ENCODE data around the gene ICA1. TPM values are rescaled to one million over a fixed set of nuclear protein-coding genes. Genes with fewer than 3 reads are reported as not detected.

The ICA1 gene
- polyA plus RNA-seq, 1 experiment, result not detected

DNA sequence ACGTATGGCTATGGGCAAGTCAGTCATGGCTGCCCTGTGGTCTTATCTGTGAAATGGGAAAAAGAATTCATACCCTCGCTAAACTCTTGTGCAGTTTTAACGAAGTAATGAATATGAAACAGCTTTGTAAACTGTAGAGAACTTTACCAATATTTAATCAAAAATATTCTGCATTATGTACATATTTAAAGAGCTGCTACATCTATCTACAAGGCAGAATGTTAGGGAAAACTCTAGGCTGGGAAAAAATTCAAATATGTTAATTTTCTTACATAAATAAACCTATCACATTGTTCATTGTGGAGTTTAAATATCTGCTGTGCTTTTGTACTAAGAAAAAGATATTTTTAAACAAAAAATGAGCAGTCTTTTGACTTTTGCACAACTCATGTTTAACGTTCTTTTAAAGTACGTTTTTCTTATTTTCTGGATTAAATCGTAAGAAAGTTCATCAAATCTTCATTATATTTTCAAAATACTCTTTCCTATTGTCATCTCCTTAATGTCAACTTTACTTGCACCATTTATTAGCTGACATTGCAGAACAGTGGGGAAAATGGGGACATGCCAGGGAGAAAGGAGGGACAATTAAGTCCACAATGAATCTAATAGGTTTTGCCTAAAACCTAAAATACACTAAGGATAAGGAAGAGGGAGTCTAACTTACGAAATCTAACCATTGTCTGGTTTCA, 57.5 kb downstream of the ICA1 start:
- TF ChIP-seq CTCF (IDR thresholded peaks at IDR 0.05; ENCODE audit: low read depth, low read length), result no peak
- no peak overlapping the region for H3K4me3 ChIP-seq (ENCODE audit: low read depth, low read length)
- CTCF ChIA-PET, result interaction anchor here (1.1 to 2.2 kb wide), 3 partner anchors 14 to 609 kb away, joined by 4 to 10 read pairs (median 4); no protein-coding TSS in a partner anchor
- H3K27ac ChIP-seq (ENCODE audit: low read depth, low read length), result no peak overlapping the region
- peaks cover 5% of the 10 kb centered on the region for H3K27me3 ChIP-seq (ENCODE audit: control insufficient read depth, insufficient read depth, low read length)
- POLR2A ChIA-PET, result no interaction called here
- no peak for DNase-seq (ENCODE audit: low read depth, low spot score)
- no peaks in the 10 kb centered on the region for H3K9me3 ChIP-seq (ENCODE audit: control insufficient read depth, insufficient read depth, low read length)

DNA sequence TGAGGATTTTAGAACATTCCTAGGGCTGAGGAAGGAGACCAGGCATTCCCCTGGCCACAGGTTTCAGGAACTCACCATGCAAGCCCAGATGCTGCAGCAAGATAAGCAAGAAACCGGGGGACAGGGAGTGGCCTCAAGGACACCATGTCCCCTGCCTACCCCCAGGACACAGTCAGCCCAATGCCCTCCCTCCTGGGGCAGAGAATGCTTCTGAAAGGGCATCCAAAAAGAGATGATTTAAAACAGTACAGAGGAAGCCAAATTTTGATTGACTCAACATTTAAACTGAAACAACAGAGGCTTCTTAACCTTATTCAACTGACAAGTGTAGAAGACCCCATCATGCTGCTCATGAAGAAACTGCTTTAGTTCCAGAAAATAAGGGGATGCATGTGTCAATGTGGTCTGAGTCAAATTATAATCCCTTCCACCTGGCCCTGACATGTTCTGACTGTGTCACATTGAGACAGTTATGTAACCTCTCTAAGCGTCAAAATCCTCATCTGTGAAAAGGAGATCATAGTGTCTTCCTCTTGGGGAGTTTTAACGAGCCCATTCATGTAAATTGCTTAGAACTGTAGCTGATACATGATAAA, 60.0 kb downstream of the ICA1 start:
- TF ChIP-seq CTCF (IDR thresholded peaks at IDR 0.05; ENCODE audit: low read depth, low read length), result no peak
- no peak for DNase-seq (ENCODE audit: low read depth, low spot score)
- ChIA-PET CTCF (no interaction called here), POLR2A (no interaction called here)
- H3K27ac ChIP-seq (ENCODE audit: low read depth, low read length), result no peak overlapping the region
- H3K9me3 ChIP-seq (ENCODE audit: control insufficient read depth, insufficient read depth, low read length), result no peaks in the 10 kb centered on the region
- peaks cover 2% of the 10 kb centered on the region for H3K27me3 ChIP-seq (ENCODE audit: control insufficient read depth, insufficient read depth, low read length)
- H3K4me3 ChIP-seq (ENCODE audit: low read depth, low read length), result no peak overlapping the region

GRCh38 chr7:8200717-8201116, 61.2 kb downstream of the ICA1 start:
- CTCF ChIA-PET, result no interaction called here
- no peaks in the 10 kb centered on the region for H3K9me3 ChIP-seq (ENCODE audit: control insufficient read depth, insufficient read depth, low read length)
- no peak for DNase-seq (ENCODE audit: low read depth, low spot score)
- POLR2A ChIA-PET, result no interaction called here
- H3K27me3 ChIP-seq (ENCODE audit: control insufficient read depth, insufficient read depth, low read length), result peaks cover under 1% of the 10 kb centered on the region
- no peak overlapping the region for H3K4me3 ChIP-seq (ENCODE audit: low read depth, low read length)
- TF ChIP-seq CTCF (IDR thresholded peaks at IDR 0.05; ENCODE audit: low read depth, low read length), result no peak
- no peak overlapping the region for H3K27ac ChIP-seq (ENCODE audit: low read depth, low read length)

GRCh38 chr7:8200316-8200715, 61.7 kb downstream of the ICA1 start:
- TF ChIP-seq CTCF (IDR thresholded peaks at IDR 0.05; ENCODE audit: low read depth, low read length), result no peak
- ChIA-PET CTCF (no interaction called here), POLR2A (no interaction called here)
- Histone ChIP-seq H3K9me3 (ENCODE audit: control insufficient read depth, insufficient read depth, low read length) (no peaks in the 10 kb centered on the region), H3K27me3 (ENCODE audit: control insufficient read depth, insufficient read depth, low read length) (no peaks in the 10 kb centered on the region), H3K27ac (ENCODE audit: low read depth, low read length) (no peak overlapping the region), H3K4me3 (ENCODE audit: low read depth, low read length) (no peak overlapping the region)
- no peak for DNase-seq (ENCODE audit: low read depth, low spot score)

DNA sequence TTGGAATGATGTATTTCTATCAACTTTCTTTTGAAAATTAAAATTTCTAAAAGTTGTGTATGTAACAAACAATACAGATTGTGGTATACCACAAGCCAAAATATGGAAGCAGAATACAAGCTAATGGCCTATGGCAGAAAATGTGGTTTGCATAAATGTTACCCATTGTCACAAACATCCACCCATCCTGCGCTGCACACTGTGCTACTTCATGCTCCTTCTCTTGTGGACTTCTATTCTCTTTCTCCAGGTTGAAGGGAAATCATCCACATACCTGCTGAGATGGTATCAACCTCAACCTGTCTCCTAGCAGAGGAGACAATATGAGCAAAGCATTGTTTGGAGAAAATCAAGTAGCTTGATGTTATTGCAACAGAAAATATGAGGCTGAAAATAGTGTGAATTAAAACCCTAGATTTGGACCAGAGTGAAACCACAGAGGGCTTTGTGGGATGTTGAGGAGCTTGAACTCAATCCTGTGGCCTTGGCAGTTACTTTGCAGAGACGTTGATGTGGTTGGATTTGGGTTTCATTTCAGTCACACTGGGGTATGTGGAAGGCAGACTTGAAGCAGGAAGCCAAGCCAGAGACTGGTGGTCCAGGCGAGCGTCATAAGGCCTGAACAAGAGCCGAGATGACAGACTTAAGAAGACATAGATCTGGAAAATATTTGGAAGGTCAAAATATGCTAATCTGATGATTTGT, 63.8 kb downstream of the ICA1 start:
- POLR2A ChIA-PET, result no interaction called here
- Histone ChIP-seq H3K9me3 (ENCODE audit: control insufficient read depth, insufficient read depth, low read length) (no peaks in the 10 kb centered on the region), H3K27ac (ENCODE audit: low read depth, low read length) (no peak overlapping the region), H3K4me3 (ENCODE audit: low read depth, low read length) (no peak overlapping the region), H3K27me3 (ENCODE audit: control insufficient read depth, insufficient read depth, low read length) (no peaks in the 10 kb centered on the region)
- DNase-seq (ENCODE audit: low read depth, low spot score), result no peak
- TF ChIP-seq CTCF (IDR thresholded peaks at IDR 0.05; ENCODE audit: low read depth, low read length), result no peak
- CTCF ChIA-PET, result interaction anchor here (1.0 to 1.3 kb wide), 2 partner anchors 19 to 602 kb away, joined by 3 read pairs; no protein-coding TSS in a partner anchor
